GM12878 (cell line): ENCODE measurements around the gene RGL1. TPM values are rescaled to one million over a fixed set of nuclear protein-coding genes. Genes with fewer than 3 reads are reported as not detected.

ENCODE experiments used
- ASH2L ChIP-seq: fragments of 300-600, 200-600 bp; sonication (generic); IDR thresholded peaks from 2 replicates; pipeline ENCODE4 v1.6.1; 2017; ENCODE audit warnings: low read depth, mild to moderate bottlenecking, borderline replicate concordance
- BCL11A ChIP-seq: IDR thresholded peaks from 2 replicates; pipeline ENCODE4 v1.6.1; 2011; ENCODE audit warnings: low read depth, low read length
- BCL3 ChIP-seq: IDR thresholded peaks from 2 replicates; pipeline ENCODE4 v1.6.1; 2011; ENCODE audit warnings: borderline replicate concordance, low read depth, mild to moderate bottlenecking, moderate library complexity, low read length; ENCODE audit not compliant: insufficient read depth, poor library complexity, severe bottlenecking
- E4F1 ChIP-seq: fragments of 450-650 bp; IDR thresholded peaks from 2 replicates; pipeline ENCODE4 v1.6.1; 2018; ENCODE audit warnings: borderline replicate concordance, mild to moderate bottlenecking; ENCODE audit not compliant: partially characterized antibody
- FOS ChIP-seq: IDR thresholded peaks from 3 replicates; pipeline ENCODE4 v1.6.1; 2011; ENCODE audit warnings: borderline replicate concordance; ENCODE audit not compliant: insufficient read length; ENCODE audit errors: extremely low read depth
- FOXM1 ChIP-seq: IDR thresholded peaks from 2 replicates; pipeline ENCODE4 v1.6.1; 2012; ENCODE audit warnings: low read depth, mild to moderate bottlenecking, inconsistent platforms, low read length, moderate library complexity
- HDGF ChIP-seq: fragments of 450-650 bp; IDR thresholded peaks from 2 replicates; pipeline ENCODE4 v1.6.1; 2016; ENCODE audit warnings: antibody characterized with exemption
- IKZF2 ChIP-seq, 2 experiments: fragments of 450-650 bp; IDR thresholded peaks; 2 replicates each; pipeline ENCODE4 v1.6.1; 2017; ENCODE audit warnings: mild to moderate bottlenecking in 2 of 2, moderate library complexity in 2 of 2
- KDM1A ChIP-seq: fragments of 200-600 bp; sonication (generic); IDR thresholded peaks from 2 replicates; pipeline ENCODE4 v1.6.1; 2016; ENCODE audit warnings: borderline replicate concordance
- MAX ChIP-seq: IDR thresholded peaks from 2 replicates; pipeline ENCODE4 v1.6.1; 2012; ENCODE audit warnings: low read depth, low read length, improper control_type of control experiment
- NFYA ChIP-seq: IDR thresholded peaks from 2 replicates; pipeline ENCODE4 v1.6.1; 2011; ENCODE audit warnings: low read depth, mild to moderate bottlenecking, low read length, improper control_type of control experiment, borderline replicate concordance
- NR2F1 ChIP-seq: fragments of 450-650 bp; conservative IDR thresholded peaks from 2 replicates; pipeline ENCODE4 v1.6.1; 2017; ENCODE audit warnings: mild to moderate bottlenecking
- PML ChIP-seq: IDR thresholded peaks from 2 replicates; pipeline ENCODE4 v1.6.1; 2012; ENCODE audit warnings: low read length, inconsistent platforms
- POU2F2 ChIP-seq: IDR thresholded peaks from 3 replicates; pipeline ENCODE4 v1.6.1; 2011; ENCODE audit warnings: low read depth, mild to moderate bottlenecking, low read length, borderline replicate concordance
- RBBP5 ChIP-seq: fragments of 200-600 bp; sonication (generic); conservative IDR thresholded peaks from 2 replicates; pipeline ENCODE4 v1.6.1; 2016
- SIN3A ChIP-seq: IDR thresholded peaks from 2 replicates; pipeline ENCODE4 v1.6.1; 2012; ENCODE audit warnings: low read depth, low read length, improper control_type of control experiment
- SMARCA5 ChIP-seq: fragments of 450-650 bp; IDR thresholded peaks from 2 replicates; pipeline ENCODE4 v1.6.1; 2017; ENCODE audit warnings: mild to moderate bottlenecking
- SMC3 ChIP-seq: IDR thresholded peaks from 2 replicates; pipeline ENCODE4 v1.6.1; 2011; ENCODE audit warnings: low read length, improper control_type of control experiment, borderline replicate concordance
- STAT1 ChIP-seq: fragments of 450-650 bp; conservative IDR thresholded peaks from 2 replicates; pipeline ENCODE4 v1.6.1; 2014; ENCODE audit warnings: antibody characterized with exemption, mild to moderate bottlenecking
- YBX1 ChIP-seq: fragments of 450-650 bp; IDR thresholded peaks from 2 replicates; pipeline ENCODE4 v1.6.1; 2016; ENCODE audit warnings: antibody characterized with exemption
- ZBTB11 ChIP-seq: fragments of 450-650 bp; formaldehyde crosslinking; IDR thresholded peaks from 2 replicates; pipeline ENCODE4 v1.5.0; 2022; ENCODE audit warnings: mild to moderate bottlenecking, missing genetic modification characterization
- ZNF217 ChIP-seq: fragments of 450-650 bp; IDR thresholded peaks from 2 replicates; pipeline ENCODE4 v1.6.1; 2017; ENCODE audit warnings: antibody characterized with exemption, mild to moderate bottlenecking
- ZNF274 ChIP-seq: IDR thresholded peaks from one replicate; pipeline ENCODE4 v1.8.0; 2011; ENCODE audit not compliant: insufficient read length, insufficient read depth
- ZZZ3 ChIP-seq: IDR thresholded peaks from 2 replicates; pipeline ENCODE4 v1.6.1; 2011; ENCODE audit warnings: low read depth; ENCODE audit not compliant: control insufficient read depth, insufficient read length
- polyA plus RNA-seq, 11 experiments: library from polyadenylated mRNA; depleted of rRNA in 4 of 11; unstranded in 6 of 11; stranded (reverse) in 5 of 11; fragments of >200 nt; fragmentation: Nextera tagmentation in 4 of 11; fragmentation: Illumina TruSeq in 1 of 11; extraction: Ambion mirVana in 4 of 11; extraction: Trizol in 1 of 11; gene quantifications; 1 replicate in 1 of 11; 2 replicates in 10 of 11; pipeline versions ENCODE4 v1.2.1 to v1.2.3, GENCODE V29; 2011 to 2016; ENCODE audit warnings: inconsistent platforms in 2 of 11, missing spikeins in 2 of 11, low read depth in 1 of 11
- total RNA-seq, 4 experiments: library from RNA; depleted of rRNA in 3 of 4; stranded (reverse); fragments of >200 nt in 3 of 4; fragmentation: Illumina TruSeq in 1 of 4; extraction: Trizol in 1 of 4; gene quantifications; 2 replicates each; pipeline versions ENCODE4 v1.2.1 to v1.2.3, GENCODE V29; 2013 to 2021
- TF ChIP-seq, protein P1 (sequence below): IDR thresholded peaks from 2 replicates; pipeline ENCODE4 v1.6.1; 2011; ENCODE audit warnings: mild to moderate bottlenecking, low read depth, low read length, moderate library complexity; ENCODE audit not compliant: insufficient replicate concordance

The RGL1 gene
- total and polyA plus RNA-seq, 10 of the 15 experiments (the other 5 are each of a cell fraction or from before 2014, with no cell fraction given) = 8.1 to 25.0 (median 19.0) TPM

- TF ChIP-seq FOXM1 (peak; percentile 100), RBBP5 (no peak), SIN3A (no peak), POU2F2 (peak; percentile 92; the same call in 2 of the 3 replicates), ZNF217 (no peak), ZZZ3 (no peak), MAX (no peak), HDGF (no peak), ZNF274 (no peak), BCL3 (peak; percentile 95), SMARCA5 (no peak), FOS (no peak), SMC3 (0 out of 2 replicates have a peak, but pooled peaks have one; percentile 2), NFYA (no peak), YBX1 (no peak), NR2F1 (0 out of 2 replicates have a peak, but pooled peaks have one; percentile 41), E4F1 (no peak), ZBTB11 (no peak), IKZF2 (IDR thresholded peaks at IDR 0.05) (peak; percentile 87 to 90), BCL11A (peak; percentile 99), STAT1 (no peak), KDM1A (no peak), ASH2L (no peak), PML (peak; percentile 70; the same call in 1 of the 2 replicates)
- TF ChIP-seq, protein P1, sequence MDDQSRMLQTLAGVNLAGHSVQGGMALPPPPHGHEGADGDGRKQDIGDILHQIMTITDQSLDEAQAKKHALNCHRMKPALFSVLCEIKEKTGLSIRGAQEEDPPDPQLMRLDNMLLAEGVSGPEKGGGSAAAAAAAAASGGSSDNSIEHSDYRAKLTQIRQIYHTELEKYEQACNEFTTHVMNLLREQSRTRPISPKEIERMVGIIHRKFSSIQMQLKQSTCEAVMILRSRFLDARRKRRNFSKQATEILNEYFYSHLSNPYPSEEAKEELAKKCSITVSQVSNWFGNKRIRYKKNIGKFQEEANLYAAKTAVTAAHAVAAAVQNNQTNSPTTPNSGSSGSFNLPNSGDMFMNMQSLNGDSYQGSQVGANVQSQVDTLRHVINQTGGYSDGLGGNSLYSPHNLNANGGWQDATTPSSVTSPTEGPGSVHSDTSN = peak; percentile 59
These were observed 106.4 kb downstream of the RGL1 start (continued) for GRCh38 chr1:183911285-183911684.
